ENCODE data around the gene NOS3. TPM values are rescaled to one million over a fixed set of nuclear protein-coding genes. Genes with fewer than 3 reads are reported as not detected.

Gene NOS3
- total RNA-seq, 4 donors from 2014 or later, result 6.6 to 50.1 (median 15.8) TPM

GRCh38 chr7:151053096-151053495, 62.3 kb downstream of the NOS3 start:
- Histone ChIP-seq H3K9me3 (no peaks in the 10 kb centered on the region), H3K27me3 (no peaks in the 10 kb centered on the region), H3K4me3 (no peak overlapping the region), H3K27ac (no peak overlapping the region), H3K4me1 (peaks cover 0 to 17% of the 10 kb centered on the region in 2 donors), H3K36me3 (no peaks in the 10 kb centered on the region)
- DNase-seq, result no peak
- TF ChIP-seq POLR2A (IDR thresholded peaks at IDR 0.05) (no peak), CTCF (IDR thresholded peaks at IDR 0.05) (no peak)
- intact Hi-C loops (cut with DNase I; ENCODE audit: low total_unique reads), result no loop called here

GRCh38 chr7:151053751-151054150, 62.9 kb downstream of the NOS3 start:
- Histone ChIP-seq H3K36me3 (no peaks in the 10 kb centered on the region), H3K9me3 (no peaks in the 10 kb centered on the region), H3K4me1 (peaks cover 0 to 17% of the 10 kb centered on the region in 2 donors), H3K27ac (no peak overlapping the region), H3K4me3 (no peak overlapping the region), H3K27me3 (no peaks in the 10 kb centered on the region)
- DNase-seq, result no peak
- no peak for TF ChIP-seq POLR2A (IDR thresholded peaks at IDR 0.05)
- no peak for TF ChIP-seq CTCF (IDR thresholded peaks at IDR 0.05)
- intact Hi-C loops (cut with DNase I; ENCODE audit: low total_unique reads), result no loop called here

GRCh38 chr7:151056283-151056665, 65.5 kb downstream of the NOS3 start:
- DNase-seq, result no peak
- Histone ChIP-seq H3K27ac (no peak overlapping the region), H3K9me3 (no peaks in the 10 kb centered on the region), H3K4me3 (no peak overlapping the region), H3K27me3 (no peaks in the 10 kb centered on the region), H3K36me3 (no peaks in the 10 kb centered on the region), H3K4me1 (peaks cover 0 to 23% of the 10 kb centered on the region in 2 donors)
- TF ChIP-seq CTCF (IDR thresholded peaks at IDR 0.05), result no peak
- no peak for TF ChIP-seq POLR2A (IDR thresholded peaks at IDR 0.05)
- intact Hi-C loops (cut with DNase I; ENCODE audit: low total_unique reads), result no loop called here

GRCh38 chr7:151056666-151057505, 66.1 kb downstream of the NOS3 start:
- no peak for DNase-seq
- no peaks in the 10 kb centered on the region for H3K36me3 ChIP-seq
- no peaks in the 10 kb centered on the region for H3K9me3 ChIP-seq
- H3K27ac ChIP-seq, result peak overlapping the region in 1 of 2 donors; percentile 99
- no peaks in the 10 kb centered on the region for H3K27me3 ChIP-seq
- peaks cover 0 to 26% of the 10 kb centered on the region in 2 donors for H3K4me1 ChIP-seq
- no peak for TF ChIP-seq POLR2A (IDR thresholded peaks at IDR 0.05)
- no peak for TF ChIP-seq CTCF (IDR thresholded peaks at IDR 0.05)
- intact Hi-C loops (cut with DNase I; ENCODE audit: low total_unique reads), result no loop called here
- peak overlapping the region; percentile 58 to 82 for H3K4me3 ChIP-seq

GRCh38 chr7:151057506-151057988, 66.7 kb downstream of the NOS3 start, which contains the start of gene CDK5:
TSS of gene CDK5 (minus strand) at chr7:151057897. CDS start at chr7:151057848, 49 bp downstream.
- Histone ChIP-seq H3K27me3 (no peaks in the 10 kb centered on the region), H3K9me3 (no peaks in the 10 kb centered on the region), H3K4me3 (peak within 1 kb of the TSS; percentile 58 to 82), H3K4me1 (peaks cover 0 to 31% of the 10 kb centered on the region in 2 donors), H3K36me3 (no peaks in the 10 kb centered on the region), H3K27ac (peak within 1 kb of the TSS; percentile 98 to 99)
- intact Hi-C loops (cut with DNase I; ENCODE audit: low total_unique reads), result no loop called here
- TF ChIP-seq CTCF (IDR thresholded peaks at IDR 0.05), result no peak
- DNase-seq, result peak in 1 of 2 donors; percentile 39

Measured in uterus (tissue), 4 donors.